DMS153 treated with DMSO at 0.1 percent for 48 hours (cell line): ENCODE data around the gene ZNF695.
"Not testable (repeated sequence)": the region's sequence is repeated elsewhere in the genome, so short reads cannot be mapped to it uniquely, and the experiment has no call there.

Experiments
- DNase-seq: peaks from one replicate; lab custom pipeline; 2025; ENCODE audit not compliant: unreplicated experiment; lab: John Stamatoyannopoulos, UW

The ZNF695 gene

DNA sequence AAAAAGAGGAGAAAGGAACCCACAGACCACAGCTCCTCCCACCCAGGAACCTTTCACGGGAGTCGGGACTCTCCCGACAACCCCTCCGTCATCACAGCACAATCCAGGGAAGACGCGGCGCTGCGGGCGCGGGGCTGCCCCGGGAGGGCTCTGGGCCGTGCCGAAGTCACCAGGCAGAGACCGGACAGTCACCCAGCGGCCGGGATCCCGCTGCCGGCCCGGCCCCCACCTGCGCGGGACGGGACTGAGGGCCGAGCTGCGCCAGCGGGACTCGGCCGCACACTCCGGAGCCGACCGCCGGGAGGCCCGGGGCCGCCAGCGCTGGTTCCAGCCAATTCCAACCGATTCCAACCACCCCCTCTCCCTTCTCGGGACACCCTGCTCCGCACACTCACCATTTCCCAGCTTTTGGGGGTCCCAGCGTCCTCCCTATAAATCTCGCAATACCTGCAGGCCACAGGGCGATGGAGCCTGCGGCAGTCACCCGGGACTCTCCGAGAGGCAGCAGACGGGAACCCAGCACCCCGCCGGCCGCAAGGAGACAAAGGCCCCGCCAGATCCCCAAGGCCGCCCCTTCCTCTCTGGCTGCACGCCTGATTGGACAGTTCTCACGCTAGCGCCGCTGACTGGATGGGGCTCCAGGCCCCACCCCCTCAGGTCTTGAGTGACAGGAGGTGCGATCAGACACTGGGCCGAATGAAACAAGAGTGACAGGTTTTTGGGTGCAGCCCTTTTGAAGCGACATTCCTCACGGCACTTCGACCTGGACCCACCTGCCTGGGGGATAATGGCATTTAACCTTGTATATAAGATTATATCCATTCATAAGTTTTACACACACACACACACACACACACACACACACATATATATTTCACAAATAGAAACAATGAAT lies at the start of gene ZNF695:
Gene ZNF695 (minus strand): TSS at position 547 of the 895 bp plus-strand sequence. CDS start 149 bp downstream, at position 398.
- peak; percentile 97 for DNase-seq

GRCh38 chr1:247056071-247056470 lies 48.2 kb upstream of the ZNF695 start:
- DNase-seq, result no peak

DNA sequence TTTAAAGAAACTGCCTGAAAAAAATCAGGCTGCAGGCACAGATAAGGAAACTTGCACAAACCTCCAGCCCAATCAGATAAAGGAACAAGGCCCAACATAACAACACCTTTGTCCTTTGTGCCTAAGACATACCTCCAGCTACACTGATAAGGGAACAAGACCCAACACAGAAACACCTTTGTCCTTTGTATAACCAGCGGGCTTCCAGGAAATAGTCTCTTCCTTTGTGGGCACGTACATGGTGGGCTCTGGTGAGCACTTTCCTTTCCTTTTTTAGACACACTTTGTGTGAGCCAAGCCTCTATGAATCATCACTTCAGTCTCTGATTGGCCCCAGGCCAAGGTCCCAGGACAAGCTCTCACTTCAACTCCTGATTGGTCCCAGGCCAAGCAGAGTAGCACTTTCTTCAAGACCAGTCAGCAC lies 47.1 kb upstream of the ZNF695 start:
- DNase-seq, result no peak

DNA sequence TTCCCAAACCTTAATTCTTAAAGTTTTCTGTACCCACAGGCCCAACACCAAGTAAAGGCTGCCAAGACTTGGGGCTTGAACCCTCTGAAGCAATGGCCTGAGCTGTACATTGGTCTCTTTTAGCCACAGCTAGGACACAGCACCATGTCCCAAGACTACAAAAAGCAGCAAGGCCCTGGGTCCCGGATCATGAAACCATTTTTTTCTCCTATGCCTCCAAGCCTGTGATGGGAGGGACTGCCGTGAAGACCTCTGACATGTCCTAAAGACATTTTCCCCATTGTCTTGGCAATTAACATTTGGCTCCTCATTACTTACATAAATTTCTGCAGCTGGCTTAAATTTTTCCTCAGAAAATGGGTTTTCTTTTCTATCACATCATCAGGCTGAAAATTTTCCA lies 39.8 kb upstream of the ZNF695 start:
- no peak for DNase-seq

DNA sequence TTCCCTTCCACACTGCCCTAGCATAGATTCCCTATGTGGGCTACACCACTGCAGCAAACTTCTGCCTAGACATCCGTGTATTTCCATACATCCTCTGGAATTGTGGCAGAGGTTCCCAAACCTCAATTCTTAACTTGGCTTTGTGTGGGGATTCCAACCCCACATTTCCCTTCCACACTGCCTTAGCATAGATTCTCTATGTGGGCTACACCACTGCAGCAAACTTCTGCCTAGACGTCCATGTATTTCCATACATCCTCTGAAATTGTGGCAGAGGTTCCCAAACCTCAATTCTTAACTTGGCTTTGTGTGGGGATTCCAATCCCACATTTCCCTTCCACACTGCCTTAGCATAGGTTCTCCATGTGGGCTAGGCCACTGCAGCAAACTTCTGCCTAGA lies 39.4 kb upstream of the ZNF695 start:
- DNase-seq, result no peak

GRCh38 chr1:247043406-247043805 lies 35.5 kb upstream of the ZNF695 start:
- DNase-seq, result no peak

DNA sequence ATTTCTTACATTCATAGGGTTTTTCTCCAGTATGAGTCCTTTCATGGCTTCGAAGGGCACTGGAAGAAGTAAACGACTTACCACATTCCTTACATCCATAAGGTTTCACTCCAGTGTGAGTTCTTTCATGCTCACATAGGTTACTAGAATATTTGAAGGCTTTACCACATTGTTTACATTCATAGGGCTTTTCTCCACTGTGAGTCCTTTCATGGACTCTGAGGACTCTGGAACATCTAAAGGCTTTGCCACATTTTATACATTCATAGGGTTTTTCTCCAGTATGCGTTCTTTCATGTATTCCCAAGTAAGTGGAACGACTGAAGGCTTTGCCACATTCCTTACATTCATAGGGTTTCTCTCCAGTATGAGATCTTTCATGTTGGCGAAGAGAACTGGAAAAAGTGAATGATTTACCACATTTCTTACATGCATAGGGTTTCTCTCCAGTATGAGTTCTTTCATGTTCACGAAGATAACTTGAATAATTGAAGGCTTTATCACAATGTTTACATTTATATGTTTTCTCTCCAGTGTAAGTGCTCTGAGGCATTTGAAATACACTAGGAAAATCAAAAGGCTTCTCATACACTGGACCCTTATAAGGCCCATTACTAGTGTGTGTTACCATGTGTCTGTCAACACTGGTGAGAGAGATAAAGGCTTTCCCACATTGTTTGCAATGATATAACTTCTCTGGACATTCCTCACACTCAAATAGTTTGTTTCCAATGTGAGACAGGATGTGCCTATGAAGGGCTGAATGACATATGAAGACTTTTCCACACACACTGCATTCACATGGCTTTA lies 29.9 kb upstream of the ZNF695 start:
- no peak for DNase-seq

GRCh38 chr1:247032306-247032705 lies 24.4 kb upstream of the ZNF695 start:
- DNase-seq, result not testable (repeated sequence)

DNA sequence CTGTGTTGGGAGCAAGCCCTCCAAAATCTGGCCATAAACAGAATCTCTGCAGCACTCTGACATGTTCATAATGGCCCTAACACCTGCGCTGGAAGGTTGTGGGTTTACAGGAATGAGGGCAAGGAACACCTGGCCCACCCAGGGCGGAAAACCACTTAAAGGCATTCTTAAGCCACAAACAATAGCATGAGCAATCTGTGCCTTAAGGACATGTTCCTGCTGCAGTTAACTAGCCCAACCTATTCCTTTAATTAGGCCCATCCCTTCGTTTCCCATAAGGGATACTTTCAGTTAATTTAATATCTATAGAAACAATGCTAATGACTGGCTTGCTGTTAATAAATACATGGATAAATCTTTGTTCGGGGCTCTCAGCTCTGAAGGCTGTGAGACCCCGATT lies 16.8 kb upstream of the ZNF695 start:
- not testable (repeated sequence) for DNase-seq

GRCh38 chr1:247013391-247013790 lies 5.5 kb upstream of the ZNF695 start:
- DNase-seq, result no peak

GRCh38 chr1:247008406-247008799 lies 546 bp upstream of the ZNF695 start:
- no peak for DNase-seq

DNA sequence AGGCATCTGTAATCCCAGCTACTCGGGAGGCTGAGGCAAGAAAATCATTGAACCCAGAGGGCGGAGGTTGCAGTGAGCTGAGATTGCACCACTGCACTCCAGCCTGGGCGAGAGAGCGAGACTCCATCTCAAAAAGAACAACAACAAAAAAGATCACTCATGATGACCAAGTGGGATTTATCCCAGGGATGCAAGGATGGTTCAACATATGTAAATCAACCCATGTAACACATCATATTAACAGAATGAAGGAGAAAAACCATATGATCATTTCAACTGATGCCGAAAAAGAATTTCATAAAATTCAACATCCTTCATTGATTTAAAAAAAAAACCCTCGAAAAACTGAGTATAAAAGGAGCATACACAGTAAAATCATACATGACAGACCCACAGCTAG lies 3.8 kb downstream of the ZNF695 start:
- not testable (repeated sequence) for DNase-seq

DNA sequence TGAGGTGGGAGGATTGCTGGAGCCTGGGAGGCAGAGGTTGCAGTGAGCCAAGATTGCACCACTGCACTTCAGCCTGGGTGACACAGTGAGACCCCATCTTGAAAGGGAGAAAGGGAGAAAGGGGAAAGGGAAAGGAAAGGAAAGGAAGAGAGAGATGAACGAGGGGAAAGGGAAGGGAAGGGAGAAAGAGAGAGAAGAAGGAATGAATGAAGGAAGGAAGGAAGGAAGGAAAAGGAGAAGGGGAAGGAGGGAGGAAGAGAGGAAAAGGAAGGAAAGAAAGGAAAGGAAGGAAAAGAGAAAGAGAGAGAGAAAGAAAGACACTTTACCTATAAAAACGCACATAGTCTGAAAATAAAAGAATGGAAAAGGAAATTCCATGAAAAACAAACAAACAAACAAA lies 18.0 kb downstream of the ZNF695 start:
- DNase-seq, result no peak

GRCh38 chr1:246988316-246988715 lies 19.5 kb downstream of the ZNF695 start:
- DNase-seq, result no peak

DNA sequence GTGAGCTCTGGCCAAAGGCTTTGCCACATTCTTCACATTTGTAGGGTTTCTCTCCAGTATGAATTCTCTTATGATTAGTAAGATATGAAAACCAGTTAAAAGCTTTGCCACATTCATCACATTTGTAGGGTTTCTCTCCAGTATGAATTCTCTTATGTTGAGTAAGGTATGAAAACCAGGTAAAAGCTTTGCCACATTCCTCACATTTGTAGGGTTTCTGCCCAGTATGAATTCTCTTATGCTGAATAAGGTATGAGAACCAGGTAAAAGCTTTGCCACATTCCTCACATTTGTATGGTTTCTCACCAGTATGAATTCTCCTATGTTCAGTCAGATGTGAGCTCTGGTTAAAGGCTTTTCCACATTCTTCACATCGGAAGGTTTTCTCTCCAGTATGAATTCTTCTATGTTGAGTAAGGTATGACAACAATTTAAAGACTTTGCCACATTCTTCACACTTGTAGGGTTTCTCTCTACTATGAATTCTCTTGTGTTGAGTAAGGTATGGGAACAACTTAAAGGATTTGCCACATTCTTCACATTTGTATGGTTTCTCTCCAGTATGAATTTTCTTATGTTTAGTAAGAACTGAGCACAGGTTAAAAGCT lies 20.7 kb downstream of the ZNF695 start:
- no peak for DNase-seq

DNA sequence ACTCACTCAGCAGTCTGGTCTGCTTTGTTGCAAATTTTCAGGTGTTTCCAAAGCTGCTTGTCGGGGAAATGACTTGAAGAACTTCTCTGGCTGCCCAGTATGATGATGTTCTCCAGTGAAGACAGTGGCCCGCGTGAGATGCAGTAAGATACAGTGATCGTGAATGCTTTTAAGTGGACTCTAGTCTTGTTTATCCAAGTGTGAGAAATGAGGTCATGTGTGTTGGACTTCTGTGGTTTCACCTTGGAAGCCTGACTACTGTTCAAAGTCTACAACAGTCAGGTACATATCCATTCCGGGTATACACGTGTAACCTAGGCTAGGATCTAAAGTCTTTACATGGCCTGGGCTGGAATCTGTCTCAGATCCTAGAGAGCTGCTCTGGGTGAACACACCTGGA lies 29.1 kb downstream of the ZNF695 start:
- no peak for DNase-seq

DNA sequence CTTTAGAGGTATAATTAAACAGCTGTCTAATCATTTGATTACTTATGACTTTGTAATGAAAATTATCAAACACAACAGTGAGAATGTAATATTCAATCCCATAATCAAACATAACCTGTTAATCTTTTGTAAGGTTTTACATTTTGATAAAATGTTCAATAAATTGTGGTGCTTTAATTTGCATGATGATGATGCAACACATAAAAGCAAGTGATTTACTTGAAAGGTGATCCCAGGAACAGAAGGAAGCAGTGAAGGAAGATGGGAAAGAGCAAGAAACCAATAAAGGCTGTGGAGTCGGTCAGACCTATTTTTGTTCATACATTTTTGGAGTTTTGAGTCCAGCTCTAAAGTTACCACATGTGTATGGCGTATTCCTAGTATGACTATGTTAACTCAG lies 29.6 kb downstream of the ZNF695 start:
- no peak for DNase-seq

- no peak for DNase-seq
Observed at GRCh38 chr1:246971969-246972368, 35.9 kb downstream of the ZNF695 start.

DNA sequence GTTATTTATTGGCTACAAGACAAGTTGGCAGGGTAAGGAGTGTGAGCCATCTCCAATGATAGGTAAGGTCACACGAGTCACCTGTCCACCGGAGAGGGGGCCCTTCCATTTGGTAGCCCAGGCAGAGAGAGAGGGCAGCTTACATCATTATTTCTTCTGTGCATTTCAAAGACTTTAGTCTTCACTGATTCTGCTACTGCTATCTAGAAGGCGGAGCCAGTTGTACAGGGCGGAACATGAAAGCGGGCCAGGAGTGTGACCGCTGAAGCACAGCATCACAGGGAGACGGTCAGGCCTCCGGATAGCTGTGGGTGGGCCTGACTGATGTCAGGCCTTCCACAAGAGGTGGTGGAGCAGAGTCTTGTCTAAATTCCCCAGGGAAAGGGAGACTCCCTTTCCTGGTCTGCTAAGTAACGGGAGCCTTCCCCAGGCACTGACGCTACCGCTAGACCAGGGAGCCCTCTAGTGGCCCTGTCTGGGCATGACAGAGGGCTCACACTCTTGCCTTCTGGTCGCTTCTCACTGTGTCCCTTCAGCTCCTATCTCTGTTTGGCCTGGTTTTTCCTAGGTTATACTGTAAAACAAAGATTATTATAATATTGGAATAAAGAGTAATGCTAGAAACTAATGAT lies 36.7 kb downstream of the ZNF695 start:
- DNase-seq, result peak; percentile 3

- no peak for DNase-seq
Observed at GRCh38 chr1:246969621-246970020, 38.2 kb downstream of the ZNF695 start.

DNA sequence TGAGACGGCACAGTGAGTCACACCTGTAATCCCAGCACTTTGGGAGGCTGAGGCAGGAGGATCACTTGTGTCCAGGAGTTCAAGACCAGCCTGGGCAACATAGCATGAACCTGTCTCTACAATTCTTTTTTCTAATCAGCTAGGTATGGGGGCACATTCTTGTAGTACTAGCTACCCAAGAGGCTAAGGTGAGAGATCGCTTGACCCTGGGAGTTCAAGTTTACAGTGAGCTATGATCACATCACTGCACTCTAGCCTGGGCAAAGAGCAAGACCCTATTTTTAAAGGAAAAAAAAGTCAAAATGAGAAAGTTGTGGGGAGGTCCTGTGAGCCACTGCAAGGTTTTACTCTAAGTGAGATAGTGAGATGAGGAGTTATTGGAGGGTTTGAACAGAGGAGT lies 41.4 kb downstream of the ZNF695 start:
- DNase-seq, result no peak
